GM12891 (cell line): Measurements from ENCODE around the gene LSM14B.

Experiments
- DNase-seq: peaks from one replicate; pipeline ENCODE4 v3.0.0; 2011; ENCODE audit warnings: low spot score; ENCODE audit not compliant: insufficient read length
- FAIRE-seq: peaks from 2 replicates; lab custom pipeline; 2011; peaks lifted over from hg19 to GRCh38; lab: Jason Lieb, UNC
- PAX5 ChIP-seq: IDR thresholded peaks from 2 replicates; pipeline ENCODE4 v1.6.1; 2011; ENCODE audit warnings: low read length, moderate library complexity, mild to moderate bottlenecking; ENCODE audit not compliant: insufficient read depth, severe bottlenecking
- POLR2A ChIP-seq: IDR thresholded peaks from 2 replicates; pipeline ENCODE4 v1.6.1; 2011; ENCODE audit warnings: low read depth, low read length, control low read depth
- POLR2AphosphoS5 ChIP-seq: IDR thresholded peaks from 2 replicates; pipeline ENCODE4 v1.6.1; 2011; ENCODE audit warnings: low read depth, low read length, control low read depth
- POU2F2 ChIP-seq: IDR thresholded peaks from 2 replicates; pipeline ENCODE4 v1.6.1; 2011; ENCODE audit warnings: low read depth, mild to moderate bottlenecking, control low read depth, low read length, moderate library complexity
- SPI1 ChIP-seq: IDR thresholded peaks from 2 replicates; pipeline ENCODE4 v1.6.1; 2011; ENCODE audit warnings: low read depth, low read length, control low read depth
- TAF1 ChIP-seq: IDR thresholded peaks from 2 replicates; pipeline ENCODE4 v1.6.1; 2011; ENCODE audit warnings: low read depth, low read length, control low read depth

The LSM14B gene

GRCh38 chr20:62182469-62183425 lies 60.5 kb downstream of the LSM14B start, which contains the start of gene MTG2:
MTG2 (plus strand) TSS chr20:62183028; CDS start chr20:62193421, 10,393 bp downstream.
- FAIRE-seq = peak; percentile 95
- DNase-seq = peak; percentile 100
- TF ChIP-seq POLR2AphosphoS5 = peak; percentile 98
- TF ChIP-seq TAF1 = peak; percentile 88
- TF ChIP-seq POU2F2 = peak; percentile 67; the same call in 1 of the 2 replicates
- TF ChIP-seq PAX5 = no peak
- TF ChIP-seq SPI1 = peak; percentile 18
- peak; percentile 97 for TF ChIP-seq POLR2A

- FAIRE-seq (no peak), DNase-seq (no peak)
- no peak for TF ChIP-seq SPI1
- TF ChIP-seq TAF1 = no peak
- no peak for TF ChIP-seq POLR2AphosphoS5
- TF ChIP-seq PAX5 = no peak
- no peak for TF ChIP-seq POLR2A
- TF ChIP-seq POU2F2 = no peak
Observed at GRCh38 chr20:62183426-62184142, 61.3 kb downstream of the LSM14B start.
